Karpas-422 (cell line): ENCODE results near the gene CDKN2C. TPM values are rescaled to one million over a fixed set of nuclear protein-coding genes. Genes with fewer than 3 reads are reported as not detected.
A peak's percentile ranks its signal among the peaks of the same experiment; 100 is the strongest.

Source experiments
- DNase-seq: peaks from one replicate; pipeline ENCODE4 v3.0.0-alpha.2; 2015
- H2AFZ ChIP-seq: fragments of 200-600 bp; sonication (generic); 2 replicates; pipeline ENCODE4 v1.6.1; 2014; ENCODE audit warnings: antibody characterized with exemption, low read length, mixed read lengths
- H3K27ac ChIP-seq: fragments of 200-600 bp; sonication (generic); 2 replicates; pipeline ENCODE4 v1.5.1; 2014; ENCODE audit warnings: mild to moderate bottlenecking, low read length, moderate library complexity
- H3K27me3 ChIP-seq: fragments of 200-600 bp; sonication (generic); 2 replicates; pipeline ENCODE4 v1.6.1; 2014; ENCODE audit warnings: low read length, mixed read lengths
- H3K36me3 ChIP-seq: fragments of 200-600 bp; sonication (generic); 2 replicates; pipeline ENCODE4 v1.6.1; 2014; ENCODE audit warnings: low read length, mixed read lengths; ENCODE audit not compliant: insufficient read depth
- H3K4me1 ChIP-seq: fragments of 200-600 bp; sonication (generic); 2 replicates; pipeline ENCODE4 v1.6.1; 2014; ENCODE audit warnings: mild to moderate bottlenecking, low read length, mixed read lengths
- H3K4me2 ChIP-seq: fragments of 200-600 bp; sonication (generic); 2 replicates; pipeline ENCODE4 v1.6.1; 2014; ENCODE audit warnings: low read length, low read depth, mild to moderate bottlenecking; ENCODE audit not compliant: poor library complexity, severe bottlenecking
- H3K4me3 ChIP-seq: fragments of 200-600 bp; sonication (generic); 2 replicates; pipeline ENCODE4 v1.5.1; 2014; ENCODE audit warnings: mild to moderate bottlenecking, antibody characterized with exemption, low read length, mixed read lengths
- H3K79me2 ChIP-seq: fragments of 200-600 bp; sonication (generic); 2 replicates; pipeline ENCODE4 v1.6.1; 2014; ENCODE audit warnings: mild to moderate bottlenecking, low read length, mixed read lengths
- H3K9ac ChIP-seq: fragments of 200-600 bp; sonication (generic); 2 replicates; pipeline ENCODE4 v1.6.0; 2014; ENCODE audit warnings: low read length
- H3K9me2 ChIP-seq: fragments of 200-600 bp; sonication (generic), shearing (Covaris generic); replicated peaks from 2 replicates; pipeline ENCODE4 v1.6.0; 2014; ENCODE audit warnings: mild to moderate bottlenecking, low read length, moderate library complexity; ENCODE audit not compliant: insufficient read depth
- H3K9me3 ChIP-seq: fragments of 300-700, 200-600 bp; sonication (generic); 2 replicates; pipeline ENCODE4 v1.6.1; 2014; ENCODE audit warnings: low read length, mixed read lengths
- H4K20me1 ChIP-seq: fragments of 200-600 bp; sonication (generic); 2 replicates; pipeline ENCODE4 v1.6.1; 2014; ENCODE audit warnings: mild to moderate bottlenecking, antibody characterized with exemption, low read length, low read depth; ENCODE audit not compliant: insufficient read depth
- total RNA-seq: library from RNA; depleted of rRNA; stranded (reverse); fragments of >200 nt; shearing (Covaris generic); gene quantifications from 2 replicates; pipeline ENCODE4 v1.2.3, GENCODE V29; 2014; ENCODE audit warnings: low replicate concordance; rRNA removed

CDKN2C gene
- total RNA-seq, result 16.8 and 18.5 TPM in 2 replicates

GRCh38 chr1:50969611-50970508, at the start of gene CDKN2C:
TSS of gene CDKN2C (plus strand) at chr1:50970245. CDS start at chr1:50970369, 124 bp downstream.
- Histone ChIP-seq H4K20me1 (no peaks in the 10 kb centered on the region), H3K27ac (peak within 1 kb of the TSS; percentile 90), H3K79me2 (peaks cover 27% of the 10 kb centered on the region), H3K4me3 (peak within 1 kb of the TSS; percentile 84), H3K9me2 (no peaks in the 10 kb centered on the region), H3K4me2 (peak within 1 kb of the TSS; percentile 97), H3K4me1 (peaks cover 42% of the 10 kb centered on the region), H3K27me3 (no peaks in the 10 kb centered on the region), H3K9me3 (no peaks in the 10 kb centered on the region), H2AFZ (peak within 1 kb of the TSS; percentile 100), H3K9ac (peak within 1 kb of the TSS; percentile 97), H3K36me3 (0 out of 2 replicates have a peak, but pooled peaks cover 5% of the 10 kb centered on the region)
- peak; percentile 84 for DNase-seq

- peaks cover 14% of the 10 kb centered on the region for H3K9me3 ChIP-seq
- H3K36me3 ChIP-seq, result no peaks in the 10 kb centered on the region; the same call in 1 of the 2 replicates
- H3K4me2 ChIP-seq, result no peak overlapping the region
- peaks cover 21% of the 10 kb centered on the region for H3K4me1 ChIP-seq
- H3K27ac ChIP-seq, result no peak overlapping the region
- no peak for DNase-seq
- peaks cover 92% of the 10 kb centered on the region for H3K79me2 ChIP-seq
- H4K20me1 ChIP-seq, result no peaks in the 10 kb centered on the region
- no peak overlapping the region for H3K4me3 ChIP-seq
- no peaks in the 10 kb centered on the region for H3K9me2 ChIP-seq
- H2AFZ ChIP-seq, result no peak overlapping the region
- H3K27me3 ChIP-seq, result no peaks in the 10 kb centered on the region
- no peak overlapping the region for H3K9ac ChIP-seq
These were observed 49.6 kb upstream of the CDKN2C start for GRCh38 chr1:50920409-50920808.

- Histone ChIP-seq H2AFZ (no peak overlapping the region), H3K27me3 (no peaks in the 10 kb centered on the region), H3K27ac (no peak overlapping the region), H3K4me2 (no peak overlapping the region), H3K9me2 (no peaks in the 10 kb centered on the region), H3K4me3 (no peak overlapping the region), H3K4me1 (peaks cover 19% of the 10 kb centered on the region), H4K20me1 (no peaks in the 10 kb centered on the region), H3K79me2 (peaks cover 92% of the 10 kb centered on the region), H3K9me3 (peaks cover 14% of the 10 kb centered on the region), H3K36me3 (no peaks in the 10 kb centered on the region; the same call in 1 of the 2 replicates), H3K9ac (no peak overlapping the region)
- no peak for DNase-seq
These were observed 49.0 kb upstream of the CDKN2C start for GRCh38 chr1:50921029-50921428.

- peaks cover 98% of the 10 kb centered on the region for H3K79me2 ChIP-seq
These were observed 46.5 kb upstream of the CDKN2C start for GRCh38 chr1:50923564-50923963.

GRCh38 chr1:50929376-50929958, 40.6 kb upstream of the CDKN2C start:
- no peaks in the 10 kb centered on the region for H3K9me3 ChIP-seq
- H2AFZ ChIP-seq, result no peak overlapping the region
- DNase-seq, result peak; percentile 71
- H3K79me2 ChIP-seq, result peaks cover 94% of the 10 kb centered on the region
- no peaks in the 10 kb centered on the region for H3K9me2 ChIP-seq
- no peak overlapping the region for H3K4me3 ChIP-seq
- H3K9ac ChIP-seq, result no peak overlapping the region
- H3K36me3 ChIP-seq, result no peaks in the 10 kb centered on the region; the same call in 1 of the 2 replicates
- H3K27ac ChIP-seq, result peak overlapping the region; percentile 90
- H3K27me3 ChIP-seq, result no peaks in the 10 kb centered on the region
- H4K20me1 ChIP-seq, result no peaks in the 10 kb centered on the region
- H3K4me2 ChIP-seq, result peak overlapping the region; percentile 35
- H3K4me1 ChIP-seq, result peaks cover 42% of the 10 kb centered on the region

More at GRCh38 chr1:50923564-50923963, 46.5 kb upstream of the CDKN2C start:
- Histone ChIP-seq H3K4me3 (no peak overlapping the region), H3K4me2 (no peak overlapping the region), H3K9me2 (no peaks in the 10 kb centered on the region), H3K27ac (no peak overlapping the region), H3K9me3 (peaks cover 14% of the 10 kb centered on the region), H3K4me1 (no peaks in the 10 kb centered on the region), H2AFZ (no peak overlapping the region), H3K9ac (no peak overlapping the region), H3K36me3 (no peaks in the 10 kb centered on the region; the same call in none of the 2 replicates), H4K20me1 (no peaks in the 10 kb centered on the region), H3K27me3 (no peaks in the 10 kb centered on the region)
- DNase-seq, result no peak

GRCh38 chr1:50930193-50930592, 39.9 kb upstream of the CDKN2C start:
- Histone ChIP-seq H3K27ac (peak overlapping the region; percentile 90), H4K20me1 (no peaks in the 10 kb centered on the region), H3K4me3 (no peak overlapping the region), H3K36me3 (no peaks in the 10 kb centered on the region; the same call in 1 of the 2 replicates), H3K9me2 (no peaks in the 10 kb centered on the region), H3K79me2 (peaks cover 94% of the 10 kb centered on the region), H2AFZ (no peak overlapping the region), H3K27me3 (no peaks in the 10 kb centered on the region), H3K9ac (no peak overlapping the region), H3K9me3 (no peaks in the 10 kb centered on the region), H3K4me2 (peak overlapping the region; percentile 35), H3K4me1 (peaks cover 42% of the 10 kb centered on the region)
- no peak for DNase-seq

- Histone ChIP-seq H3K9ac (no peak overlapping the region), H3K27ac (peak overlapping the region; percentile 90), H3K9me3 (no peaks in the 10 kb centered on the region), H3K4me2 (peak overlapping the region; percentile 65), H3K9me2 (no peaks in the 10 kb centered on the region), H3K79me2 (peaks cover 94% of the 10 kb centered on the region), H3K36me3 (no peaks in the 10 kb centered on the region; the same call in 1 of the 2 replicates), H3K4me3 (0 out of 2 replicates have a peak overlapping the region, but pooled peaks have one; percentile 37), H2AFZ (no peak overlapping the region), H4K20me1 (no peaks in the 10 kb centered on the region), H3K4me1 (peaks cover 42% of the 10 kb centered on the region), H3K27me3 (no peaks in the 10 kb centered on the region)
- DNase-seq, result peak; percentile 89
These were observed 38.9 kb upstream of the CDKN2C start for GRCh38 chr1:50930965-50931737.
